CD4-positive, alpha-beta T cell treated with Interleukin-6 at 100 ng/mL for 8 hours (primary cell): ENCODE measurements around the gene UBE2H.
"Not testable (repeated sequence)": the region's sequence is repeated elsewhere in the genome, so short reads cannot be mapped to it uniquely, and the experiment has no call there.

Experiments used
- DNase-seq: peaks from one replicate; pipeline ENCODE4 v3.0.0-alpha.2; 2020; ENCODE audit warnings: mixed read lengths, low spot score

Gene UBE2H

DNA sequence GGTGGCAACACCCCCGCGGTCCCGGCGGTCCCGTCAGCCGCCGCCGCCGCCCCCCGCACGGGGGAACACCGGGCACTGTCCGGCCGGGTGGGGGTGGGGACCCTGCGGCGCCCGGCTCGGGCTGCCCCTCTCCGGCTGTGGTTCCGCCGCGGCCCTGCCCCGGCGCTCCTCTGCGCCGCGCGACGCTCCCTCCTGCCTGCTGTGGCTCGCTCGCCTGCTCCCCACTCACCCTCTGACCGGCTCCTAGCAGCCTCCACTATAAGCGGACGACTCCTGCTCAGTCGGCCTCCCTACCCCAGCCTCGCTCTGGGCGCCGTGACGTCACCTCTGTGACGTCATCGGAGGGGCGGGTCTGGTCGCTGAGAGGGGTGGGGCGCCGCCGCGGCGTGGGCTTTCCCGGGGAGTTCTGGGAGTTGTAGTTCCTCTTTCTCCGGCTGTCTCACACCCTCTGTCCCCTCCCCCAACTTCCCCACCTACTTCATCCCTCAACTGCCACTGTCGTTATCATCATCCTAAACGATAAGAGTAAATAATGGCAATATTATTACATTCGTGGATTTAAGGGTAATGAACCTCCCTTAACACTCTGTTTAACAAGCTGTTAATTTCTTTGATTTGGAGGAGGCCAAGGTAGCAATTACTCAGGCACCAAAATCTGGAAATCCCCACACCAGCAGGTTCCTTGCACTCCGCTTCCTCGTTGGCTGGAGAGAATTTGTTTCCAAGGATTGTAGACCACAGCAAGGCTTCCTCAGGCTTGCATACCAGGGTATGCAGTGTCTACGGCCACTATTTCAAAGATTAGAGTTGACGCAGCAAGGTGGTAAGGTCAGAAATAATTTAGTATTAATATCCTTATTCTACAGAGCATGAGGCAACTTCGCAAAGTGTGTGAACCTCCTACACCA, at the start of gene UBE2H:
TSS of gene UBE2H (minus strand) at position 308 of the 908 bp plus-strand sequence. CDS start 405 bp downstream, outside the sequence.
- DNase-seq, result peak; percentile 92

DNA sequence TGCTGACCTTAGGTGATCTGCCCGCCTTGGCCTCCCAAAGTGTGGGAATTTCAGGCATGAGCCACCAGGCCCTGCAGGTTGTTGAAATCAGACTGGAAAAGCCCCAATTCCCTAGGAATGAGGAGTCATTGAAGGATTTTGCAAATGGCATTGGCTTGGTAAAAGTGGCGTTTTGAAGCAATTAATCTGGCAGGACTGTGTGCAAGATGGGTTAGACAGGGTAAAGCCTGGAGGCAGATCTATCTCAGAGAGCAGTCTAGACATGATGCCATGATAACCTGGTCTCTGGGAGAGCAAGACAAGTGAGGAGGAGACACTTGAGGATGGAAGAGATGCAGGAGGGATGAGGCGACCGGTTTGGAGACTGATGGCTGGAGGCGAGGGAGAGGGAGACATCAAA, 45.7 kb upstream of the UBE2H start:
- DNase-seq, result no peak

DNA sequence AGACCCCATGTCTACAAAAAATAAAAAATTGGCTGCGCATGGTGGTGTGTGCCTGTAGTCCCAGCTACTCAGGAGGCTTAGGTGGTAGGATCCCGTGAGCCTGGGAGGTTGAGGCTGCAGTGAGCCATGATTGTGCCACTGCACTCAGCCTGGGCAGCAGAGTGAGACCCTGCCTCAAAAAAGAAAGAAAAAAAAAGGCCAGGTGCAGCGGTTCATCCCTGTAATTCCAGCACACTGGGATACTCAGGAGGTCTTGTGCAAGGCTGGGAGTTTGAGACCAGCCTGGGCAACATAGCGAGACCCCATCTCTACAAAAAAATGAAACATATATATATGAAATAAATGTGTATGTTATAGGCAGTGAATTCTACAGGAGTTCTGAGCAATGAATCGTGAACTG, 44.5 kb upstream of the UBE2H start:
- DNase-seq, result no peak

DNA sequence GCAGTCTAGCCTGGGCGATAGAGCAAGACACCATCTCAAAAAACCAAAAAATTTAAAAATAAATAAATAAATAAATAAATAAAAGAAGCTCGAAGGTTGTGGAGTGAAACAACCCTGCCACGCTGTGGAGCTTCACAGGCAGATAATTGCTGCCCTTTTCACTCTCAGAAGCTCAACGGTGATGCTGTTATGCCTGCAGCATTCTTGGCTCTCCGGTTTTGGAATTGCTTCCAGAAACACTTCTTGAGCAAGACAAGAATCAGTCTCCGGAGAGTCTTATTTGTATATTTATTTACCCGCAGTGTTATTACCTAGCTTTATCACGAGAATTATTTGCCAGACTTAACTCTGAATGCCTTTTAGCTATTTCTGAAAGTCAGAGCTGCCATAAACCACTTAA, 40.5 kb upstream of the UBE2H start:
- no peak for DNase-seq

DNA sequence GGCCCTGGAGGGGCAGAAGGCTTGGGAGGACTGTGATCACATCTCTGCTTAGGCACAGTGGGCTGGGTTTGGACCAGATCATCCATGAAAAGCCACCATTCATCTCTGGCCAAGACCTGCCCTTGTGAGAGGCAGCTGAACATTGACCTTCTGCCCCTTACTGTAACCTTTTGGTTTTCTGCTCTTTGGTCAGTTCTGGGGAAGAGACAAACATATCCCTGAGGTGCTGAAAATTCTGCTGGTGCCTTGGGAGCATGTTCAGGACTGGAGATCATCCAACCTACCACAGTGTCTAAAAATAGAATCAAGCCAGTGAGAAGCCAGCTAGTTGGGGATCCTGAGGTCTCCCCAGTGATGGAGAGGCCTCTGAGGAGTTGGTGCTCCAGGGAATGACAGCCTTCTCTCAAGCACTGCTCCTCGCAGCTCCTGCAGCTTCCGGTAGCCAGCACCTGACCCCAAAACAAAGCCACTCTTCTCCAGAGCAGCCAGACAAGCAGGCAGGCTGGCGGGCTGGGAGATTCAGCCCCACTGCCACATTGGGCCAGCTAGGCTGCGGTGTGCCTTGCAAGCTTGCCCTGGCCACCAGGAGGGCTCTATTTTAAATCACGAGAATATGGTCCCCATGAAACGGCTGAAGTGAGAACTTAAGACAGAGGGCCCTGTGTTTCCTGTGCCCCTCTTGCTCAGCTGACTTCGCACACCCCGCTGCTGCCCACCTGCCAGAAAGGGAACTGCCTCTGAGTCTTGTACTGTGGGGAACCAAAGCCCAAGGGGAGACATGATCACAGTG, 37.8 kb upstream of the UBE2H start:
- no peak for DNase-seq

DNA sequence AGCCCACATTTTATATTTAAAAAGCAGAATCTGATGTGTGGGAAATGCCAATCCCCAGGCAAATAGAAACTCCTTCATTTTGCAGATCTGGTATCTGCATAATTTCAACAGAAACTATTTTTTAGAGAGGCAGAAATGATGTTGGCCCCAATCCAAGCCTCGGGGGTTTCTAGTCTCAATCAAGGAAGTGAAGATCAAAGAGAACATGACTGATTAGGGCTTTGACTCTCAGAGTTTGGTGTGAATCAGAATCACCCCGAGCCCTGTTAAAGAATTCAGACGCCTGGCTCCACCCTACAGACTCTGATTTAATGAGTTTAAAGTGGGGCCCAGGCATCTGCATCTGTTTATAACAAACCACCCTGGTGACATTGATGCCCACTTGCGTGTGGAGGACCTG, 36.7 kb upstream of the UBE2H start:
- peak; percentile 22 for DNase-seq

DNA sequence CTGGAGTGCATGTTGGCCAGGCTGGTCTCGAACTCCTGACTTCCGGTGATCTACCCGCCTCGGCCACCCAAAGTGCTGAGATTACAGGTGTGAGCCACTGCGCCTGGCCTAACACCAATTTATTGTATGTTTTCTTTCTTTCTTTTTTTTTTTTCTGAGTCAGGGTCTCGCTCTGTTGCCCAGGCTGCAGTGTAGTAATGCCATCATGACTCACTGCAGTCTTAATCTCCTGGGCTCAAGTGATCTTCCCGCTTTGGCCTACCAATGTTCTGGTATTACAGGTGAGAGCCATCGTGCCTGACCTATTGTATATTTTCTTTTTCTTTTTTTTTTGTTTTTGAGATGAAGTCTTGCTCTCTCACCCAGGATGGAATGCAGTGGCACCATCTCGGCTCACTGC, 33.8 kb upstream of the UBE2H start:
- DNase-seq, result no peak

DNA sequence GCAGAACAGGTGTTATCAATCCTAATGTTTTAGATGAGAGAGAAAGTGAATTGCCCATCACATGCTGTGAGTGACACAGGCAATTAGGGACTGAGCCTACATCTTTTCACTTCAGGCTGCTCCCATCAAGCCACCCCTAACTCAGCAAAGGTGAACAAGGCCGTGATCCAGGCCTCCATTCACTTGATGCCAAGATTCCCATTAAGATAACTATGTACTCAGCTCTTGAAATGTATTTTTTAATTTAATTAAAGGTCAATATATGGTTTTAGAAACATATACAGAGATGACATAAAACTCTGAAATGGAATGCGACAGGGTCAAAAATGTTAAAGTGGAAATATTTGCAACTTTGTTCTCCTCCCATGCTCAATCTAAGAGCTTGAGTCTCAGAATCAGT, 27.9 kb upstream of the UBE2H start:
- DNase-seq, result no peak

DNA sequence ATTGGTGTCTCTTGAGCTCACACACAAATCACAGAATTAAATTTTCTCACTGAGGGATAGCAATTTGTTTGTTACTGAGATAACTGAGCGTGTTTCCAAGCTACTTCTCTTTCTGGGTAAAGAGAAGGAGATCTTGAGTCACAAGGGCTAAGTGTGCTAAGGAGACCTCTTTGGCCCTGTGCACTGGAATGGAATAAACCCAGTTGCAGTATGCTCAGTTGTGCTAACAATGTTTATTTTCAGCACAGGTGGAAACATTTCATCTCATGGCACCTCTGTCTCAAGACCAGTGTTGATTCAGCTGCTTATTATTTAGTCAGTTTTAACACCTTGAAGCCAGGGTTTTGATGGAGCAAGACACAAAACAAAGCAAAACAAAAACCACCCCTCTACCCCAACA, 22.5 kb upstream of the UBE2H start:
- DNase-seq, result no peak

DNA sequence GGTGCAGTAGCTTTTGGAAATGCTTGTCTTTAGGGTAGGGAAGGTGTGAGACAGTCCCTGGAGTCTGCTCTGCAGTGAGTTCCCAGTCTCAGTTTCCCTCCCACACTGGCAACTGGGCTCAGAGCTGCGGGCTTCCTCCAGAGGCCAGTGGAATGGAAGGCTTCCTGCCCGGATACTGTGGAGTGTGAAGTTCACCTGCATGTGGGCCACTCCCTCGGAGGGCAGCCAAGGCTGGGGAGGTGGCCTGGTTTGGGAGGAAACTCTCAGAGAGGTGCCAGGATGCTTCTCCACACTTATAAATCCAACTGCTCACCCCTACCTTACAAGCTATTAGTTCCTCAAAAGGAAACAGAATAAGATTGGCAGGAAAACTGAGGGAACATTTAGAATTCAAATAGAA, 18.1 kb upstream of the UBE2H start:
- DNase-seq, result no peak

DNA sequence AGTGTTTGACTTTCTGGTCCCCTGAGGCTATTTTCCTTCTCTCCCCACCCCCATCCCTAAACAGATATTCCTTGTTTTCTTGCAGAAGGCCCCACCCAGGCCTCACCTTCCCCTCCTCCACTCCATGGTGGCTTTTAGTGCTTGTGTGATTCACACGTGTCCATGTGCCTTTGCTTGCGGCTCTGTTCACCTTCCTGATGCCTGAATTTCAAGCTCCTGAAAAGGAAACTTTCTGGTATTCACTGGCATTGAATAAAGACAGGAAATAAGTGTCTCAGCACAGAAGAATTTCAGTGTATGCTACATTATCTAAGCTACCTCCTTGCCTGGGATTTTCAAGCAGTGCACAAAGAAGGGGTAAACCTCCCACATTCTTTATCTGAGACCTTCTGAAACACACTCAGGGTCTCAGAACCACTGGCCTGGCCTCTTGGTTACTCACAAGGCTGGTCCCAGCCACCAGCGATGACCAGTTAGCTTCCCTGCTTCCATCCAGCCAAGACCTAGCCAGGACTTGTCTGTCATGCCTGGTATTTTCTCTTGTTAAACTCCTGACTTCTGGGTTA, 17.2 kb upstream of the UBE2H start:
- no peak for DNase-seq

DNA sequence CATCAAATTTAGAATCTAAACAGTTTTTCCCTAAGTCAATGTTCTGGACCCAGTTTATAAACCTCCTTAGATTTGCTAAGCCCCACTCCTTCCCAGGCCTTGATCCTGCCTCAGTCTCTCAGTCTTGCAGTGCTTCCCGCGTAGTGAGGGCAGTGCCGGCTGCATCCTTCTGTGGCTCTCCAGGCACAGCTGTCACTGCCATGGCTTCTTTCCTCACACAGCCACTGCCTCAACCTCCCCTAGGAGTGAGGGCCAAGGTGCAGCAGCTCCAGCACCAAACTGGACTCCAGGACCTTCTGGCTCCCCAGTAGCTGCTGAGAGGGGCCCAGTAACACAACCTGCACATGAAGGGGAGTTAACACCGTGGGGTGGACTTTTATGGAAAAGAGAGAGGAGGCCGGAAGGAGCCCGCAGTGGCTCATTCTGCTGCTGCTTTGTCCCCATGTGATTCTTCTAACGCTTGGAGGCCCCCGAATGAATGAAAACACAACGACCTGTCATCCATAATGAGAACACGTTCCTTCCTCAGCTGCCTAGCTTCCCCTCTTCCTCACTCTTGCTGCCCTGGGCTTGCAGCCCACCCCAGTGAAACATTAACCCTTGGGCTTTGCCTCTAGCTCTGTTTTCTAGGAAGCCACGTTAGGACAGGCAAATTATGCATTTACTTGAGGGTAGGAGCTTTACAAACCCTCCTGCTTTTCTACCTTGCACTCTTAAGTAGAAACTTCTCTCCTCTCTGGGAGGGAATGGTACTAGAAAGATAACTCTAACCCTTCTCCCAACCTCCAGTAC, 16.0 kb upstream of the UBE2H start:
- no peak for DNase-seq

DNA sequence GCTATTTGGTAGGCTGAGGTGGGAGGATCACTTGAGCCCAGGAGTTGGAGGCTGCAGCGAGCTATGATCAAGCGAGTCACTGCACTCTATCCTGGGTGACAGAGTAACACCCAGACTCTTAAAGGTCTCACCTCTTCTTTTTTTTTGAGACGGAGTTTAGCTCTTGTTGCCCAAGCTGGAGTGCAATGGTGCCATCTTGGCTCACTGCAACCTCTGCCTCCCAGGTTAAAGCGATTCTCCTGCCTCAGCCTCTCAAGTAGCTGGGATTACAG, 7.4 kb upstream of the UBE2H start:
- DNase-seq, result not testable (repeated sequence)

DNA sequence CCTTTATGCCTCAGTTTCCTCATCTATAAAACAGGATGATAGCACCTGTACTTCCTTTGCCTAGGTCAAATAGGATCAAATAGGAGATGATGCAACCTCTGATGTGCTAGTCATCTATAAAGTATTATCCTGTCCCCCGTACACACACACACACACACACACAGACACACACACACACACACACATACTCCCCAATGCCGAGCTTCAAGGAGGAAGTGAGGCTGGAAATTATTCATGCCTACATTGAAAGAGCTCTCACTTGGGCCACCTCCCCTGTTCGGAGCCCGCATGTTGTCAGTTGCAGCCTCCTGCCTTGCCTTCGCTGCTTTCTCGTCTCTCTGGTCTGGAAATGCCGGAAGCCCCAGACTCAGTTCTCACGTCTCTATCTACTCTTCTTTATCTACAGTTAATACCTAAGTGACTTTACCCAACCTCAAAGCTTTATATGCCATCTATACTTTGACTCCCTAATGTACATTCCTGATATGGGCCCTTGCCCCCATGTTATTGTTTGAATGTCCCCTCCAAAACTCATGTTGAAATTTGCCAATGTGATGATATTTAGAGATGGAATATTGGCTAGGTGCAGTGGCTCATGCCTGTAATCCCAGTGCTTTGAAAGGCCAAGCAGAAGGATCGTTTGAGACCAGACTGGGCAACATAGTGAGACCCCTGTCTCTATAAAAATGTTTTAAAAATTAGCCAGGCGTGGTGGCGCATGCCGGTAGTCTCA, 6.9 kb upstream of the UBE2H start:
- no peak for DNase-seq

DNA sequence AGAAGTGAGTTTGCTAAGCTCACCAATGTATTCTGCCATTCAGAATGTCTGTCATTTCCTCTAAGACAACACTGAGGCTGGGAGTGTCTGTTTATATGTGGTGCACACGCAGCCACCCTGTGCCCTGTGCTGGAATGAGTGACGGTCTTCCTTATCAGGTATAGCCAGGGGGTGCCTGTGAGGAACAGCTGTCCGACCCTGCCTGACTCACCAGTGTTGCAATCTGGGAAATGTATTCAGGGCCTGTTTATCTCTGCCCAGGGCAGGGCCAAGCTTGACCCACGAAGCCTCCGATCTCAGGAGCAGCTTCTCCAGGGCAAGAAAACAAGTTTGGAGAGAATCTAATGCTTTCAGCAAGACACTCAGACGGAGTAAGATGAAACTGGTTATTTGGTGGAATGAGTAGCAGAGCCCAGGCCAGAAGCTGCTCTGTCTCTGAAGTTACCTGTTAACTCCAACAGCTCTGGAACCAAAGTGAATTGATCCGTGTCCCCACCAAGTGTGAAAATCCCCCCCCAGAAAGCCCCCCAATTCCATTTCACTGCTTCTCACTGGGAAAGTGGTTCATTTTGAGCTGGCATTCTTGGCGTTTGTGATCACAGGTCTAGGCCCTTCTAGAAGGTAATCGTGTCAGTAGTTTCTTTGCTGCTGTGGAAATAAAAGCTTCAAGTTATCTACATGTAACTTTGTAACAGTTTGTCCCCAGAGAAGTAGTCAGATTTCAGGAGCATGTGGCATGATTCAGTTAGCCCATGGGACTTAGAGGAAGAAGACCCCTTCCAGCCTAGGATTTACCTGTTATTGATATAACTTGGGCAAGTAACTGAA, 6.1 kb upstream of the UBE2H start:
- DNase-seq, result no peak

DNA sequence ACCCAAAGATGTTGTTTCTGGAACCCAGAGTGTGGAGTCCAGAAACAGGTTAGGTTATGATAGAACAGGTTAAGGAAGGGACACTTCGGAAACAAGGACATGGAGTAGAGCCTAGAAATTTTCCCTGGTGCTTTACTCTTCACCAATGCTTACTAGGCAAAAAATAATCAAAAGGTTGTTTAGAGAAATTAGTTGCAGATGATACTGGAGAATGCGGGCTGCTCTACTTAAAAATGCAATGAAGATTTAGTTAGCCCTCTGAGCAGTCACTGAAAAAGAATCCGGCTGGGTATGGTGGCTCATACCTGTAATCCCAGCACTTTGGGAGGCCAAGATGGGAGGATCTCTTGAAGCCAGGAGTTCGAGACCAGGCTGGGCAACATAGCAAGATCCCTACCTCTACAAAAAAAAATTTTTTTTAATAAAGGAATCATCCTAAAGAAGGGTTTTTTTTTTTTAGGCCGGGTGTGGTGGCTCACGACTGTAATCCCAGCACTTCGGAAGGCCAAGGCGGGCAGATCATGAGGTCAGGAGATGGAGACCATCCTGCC, 3.3 kb upstream of the UBE2H start:
- DNase-seq, result no peak

DNA sequence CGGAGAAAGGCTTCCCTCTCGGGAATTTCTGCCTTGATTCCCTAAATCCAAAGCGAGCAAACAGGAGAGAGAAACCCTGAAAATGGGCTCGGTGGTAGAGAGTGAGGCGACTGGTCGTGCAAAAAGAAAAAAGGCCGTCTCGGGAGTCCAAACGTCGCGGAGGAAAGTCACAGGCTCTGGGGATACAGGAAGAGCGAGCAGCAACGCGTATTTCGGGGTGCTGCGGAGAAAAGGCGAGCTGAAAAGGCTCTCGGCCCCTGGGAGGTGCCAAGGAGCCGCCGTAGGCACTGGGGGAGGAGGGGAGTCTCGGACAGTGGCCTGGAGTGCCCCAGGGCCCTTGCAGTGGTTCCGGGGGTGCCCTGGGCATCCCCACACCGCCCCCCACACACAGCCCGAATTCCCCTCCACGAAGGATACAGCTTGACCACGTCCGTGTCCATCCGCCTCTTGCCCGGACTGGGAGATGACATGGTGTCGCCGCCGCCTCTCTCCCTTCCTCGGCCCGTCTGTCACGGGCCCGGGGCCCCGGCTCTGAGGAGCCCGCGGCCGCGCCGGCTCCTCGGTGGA, 591 bp downstream of the UBE2H start:
- DNase-seq, result peak; percentile 12

DNA sequence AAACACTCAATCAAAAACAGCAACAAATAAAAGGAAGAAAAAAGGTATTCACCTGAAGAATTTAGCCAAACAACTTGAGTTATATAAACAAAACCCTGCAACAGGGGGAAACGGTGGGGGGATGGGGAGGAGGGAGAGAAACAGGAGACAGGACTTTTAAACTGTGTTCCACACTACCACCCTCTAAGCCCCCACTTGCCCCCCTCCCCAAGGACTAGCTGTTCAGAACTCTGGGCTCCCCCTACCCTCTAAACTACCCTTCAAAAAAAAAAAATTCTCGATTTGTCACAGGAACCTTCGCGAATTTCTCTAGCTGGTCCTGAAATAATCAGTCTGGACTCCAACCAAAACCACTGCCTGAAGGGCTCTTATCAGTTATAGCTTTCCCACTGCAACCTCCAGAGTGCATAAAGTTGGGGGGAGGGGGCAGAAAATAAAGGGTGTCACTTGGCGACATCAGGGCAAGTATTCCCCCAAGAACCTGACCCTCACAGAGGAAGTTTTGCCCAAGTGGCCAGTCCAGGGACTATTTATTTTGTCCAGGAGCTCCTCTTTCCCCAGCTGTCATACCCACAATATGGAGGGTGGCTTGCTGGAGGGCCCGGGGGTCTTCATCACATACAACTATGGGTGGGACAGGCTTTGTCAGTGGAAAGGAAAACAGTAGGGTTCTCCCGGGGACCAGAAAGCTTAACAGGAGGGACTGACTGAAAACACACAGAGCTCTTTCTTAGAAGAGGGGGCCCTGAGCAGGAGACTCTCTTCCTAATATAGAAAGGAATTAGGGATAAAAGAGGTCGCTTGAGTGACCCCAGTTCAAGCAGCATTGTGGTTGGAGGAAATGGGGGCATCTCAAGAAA, 1.3 kb downstream of the UBE2H start:
- no peak for DNase-seq

DNA sequence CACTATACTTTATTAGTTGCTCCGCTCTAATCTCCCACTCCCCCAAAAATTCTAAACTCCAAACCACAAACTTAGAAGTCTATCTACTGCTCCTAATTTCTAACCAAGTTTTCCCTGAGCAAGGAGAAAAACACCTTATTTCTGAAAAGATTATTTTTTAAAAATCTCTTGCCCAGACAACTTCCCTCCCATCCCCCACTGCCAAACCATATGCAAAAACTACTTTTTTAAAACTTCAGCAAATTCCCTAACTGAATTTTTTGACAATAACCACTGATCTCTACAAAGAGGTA, 1.9 kb downstream of the UBE2H start:
- no peak for DNase-seq
